PC-9 (cell line): ENCODE data around the gene HSPA1A.
"Not testable (repeated sequence)": the region's sequence is repeated elsewhere in the genome, so short reads cannot be mapped to it uniquely, and the experiment has no call there.

Source experiments
- CTCF ChIP-seq: fragments of 200-600 bp; sonication (generic); conservative IDR thresholded peaks from 2 replicates; pipeline ENCODE4 v1.6.1; 2017; ENCODE audit warnings: mixed run types, antibody characterized with exemption, mild to moderate bottlenecking, moderate library complexity
- EZH2 ChIP-seq: fragments of 200-600 bp; sonication (generic); IDR thresholded peaks from 2 replicates; pipeline ENCODE4 v1.8.0; 2017; ENCODE audit warnings: antibody characterized with exemption, low read depth

- not testable (repeated sequence) for TF ChIP-seq CTCF, EZH2
These were observed 5.1 kb downstream of the HSPA1A start for GRCh38 chr6:31820399-31820798.
